ENCODE measurements around the gene ELOVL2. TPM values are rescaled to one million over a fixed set of nuclear protein-coding genes. Genes with fewer than 3 reads are reported as not detected.

The ELOVL2 gene
- total and polyA plus RNA-seq, 2 donors (not counting 1 experiment from before 2014, with no cell fraction given): not detected

DNA sequence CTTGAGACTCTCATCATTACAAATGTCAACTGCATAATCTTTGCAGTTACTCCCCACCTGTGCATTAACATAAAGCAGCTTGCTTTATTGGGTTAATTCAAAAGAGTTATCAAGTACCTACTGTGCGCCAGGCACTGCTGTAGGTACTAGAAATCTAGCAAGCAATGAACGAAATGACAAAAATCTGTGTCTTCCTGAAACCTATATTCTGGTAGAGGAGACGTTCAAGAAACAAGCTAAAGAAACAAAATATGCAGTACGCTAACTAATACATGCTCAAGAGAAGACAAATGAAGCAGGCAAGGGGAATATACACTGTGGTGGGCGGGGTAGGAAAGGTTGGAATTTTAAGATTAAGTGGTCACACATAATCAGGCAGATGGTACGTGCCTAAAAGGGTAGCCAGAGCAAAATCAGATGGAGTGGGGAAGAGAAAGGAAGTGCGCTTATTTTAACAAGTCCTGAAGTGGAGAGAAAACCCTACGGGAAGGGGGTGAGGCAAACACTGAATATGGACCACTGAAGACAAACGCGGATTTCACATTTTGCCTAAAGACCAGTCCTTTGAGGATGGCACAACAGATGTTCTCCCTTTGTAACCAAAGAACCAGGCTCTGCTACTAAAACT lies 1.2 kb downstream of the ELOVL2 start:
- ATAC-seq (ENCODE audit: low read depth): no peak
- peak overlapping the region; percentile 66 for H3K9ac ChIP-seq (ENCODE audit: low read length)
- TF ChIP-seq EZH2 (IDR thresholded peaks at IDR 0.05; ENCODE audit: borderline replicate concordance, insufficient read depth, low read depth, low read length, poor library complexity, severe bottlenecking): no peak
- TF ChIP-seq, protein P1, sequence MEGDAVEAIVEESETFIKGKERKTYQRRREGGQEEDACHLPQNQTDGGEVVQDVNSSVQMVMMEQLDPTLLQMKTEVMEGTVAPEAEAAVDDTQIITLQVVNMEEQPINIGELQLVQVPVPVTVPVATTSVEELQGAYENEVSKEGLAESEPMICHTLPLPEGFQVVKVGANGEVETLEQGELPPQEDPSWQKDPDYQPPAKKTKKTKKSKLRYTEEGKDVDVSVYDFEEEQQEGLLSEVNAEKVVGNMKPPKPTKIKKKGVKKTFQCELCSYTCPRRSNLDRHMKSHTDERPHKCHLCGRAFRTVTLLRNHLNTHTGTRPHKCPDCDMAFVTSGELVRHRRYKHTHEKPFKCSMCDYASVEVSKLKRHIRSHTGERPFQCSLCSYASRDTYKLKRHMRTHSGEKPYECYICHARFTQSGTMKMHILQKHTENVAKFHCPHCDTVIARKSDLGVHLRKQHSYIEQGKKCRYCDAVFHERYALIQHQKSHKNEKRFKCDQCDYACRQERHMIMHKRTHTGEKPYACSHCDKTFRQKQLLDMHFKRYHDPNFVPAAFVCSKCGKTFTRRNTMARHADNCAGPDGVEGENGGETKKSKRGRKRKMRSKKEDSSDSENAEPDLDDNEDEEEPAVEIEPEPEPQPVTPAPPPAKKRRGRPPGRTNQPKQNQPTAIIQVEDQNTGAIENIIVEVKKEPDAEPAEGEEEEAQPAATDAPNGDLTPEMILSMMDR (IDR thresholded peaks at IDR 0.05): no peak
- peaks cover 14% of the 10 kb centered on the region for H3K4me1 Mint-ChIP-seq
- peaks cover 0 to 40% (median 33%) of the 10 kb centered on the region in 4 experiments for H3K27me3 ChIP-seq (replicated peaks in 1 of 4; ENCODE audit: control extremely low read depth in 1 of 4, control insufficient read depth in 3 of 4, insufficient read depth in 4 of 4, low read length in 3 of 4)
- peak overlapping the region; percentile 33 for H3K27ac Mint-ChIP-seq
- no peaks in the 10 kb centered on the region for H3K36me3 ChIP-seq (replicated peaks in 1 of 2; ENCODE audit: control extremely low read depth in 1 of 2, control insufficient read depth in 1 of 2, extremely low read depth in 1 of 2, insufficient read depth in 2 of 2, low read length in 1 of 2)
- DNase-seq: no peak
- ChIA-PET POLR2A (no interaction called here), CTCF (interaction anchor here (1.2 kb wide), 1 partner anchor 26 kb away, joined by 3 read pairs; no protein-coding TSS in a partner anchor)
- H3K4me2 ChIP-seq (replicated peaks; ENCODE audit: low read depth, low read length, poor library complexity, severe bottlenecking): peak overlapping the region; percentile 96
- peak overlapping the region; percentile 79 for H3K4me3 Mint-ChIP-seq
- H3K27me3 Mint-ChIP-seq: peaks cover 54% of the 10 kb centered on the region
- H4K20me1 ChIP-seq (ENCODE audit: control insufficient read depth, insufficient read depth, low read length, poor library complexity, severe bottlenecking): no peaks in the 10 kb centered on the region
- peak overlapping the region; percentile 67 for H2AFZ ChIP-seq (ENCODE audit: insufficient read depth, low read depth, low read length, poor library complexity, severe bottlenecking)
- WGBS (ENCODE audit: insufficient coverage): 36% methylated on average over 7 of the region's 10 CpGs
- H3K9me3 Mint-ChIP-seq (ENCODE audit: insufficient read depth): no peaks in the 10 kb centered on the region
- H3K9me3 ChIP-seq (ENCODE audit: control extremely low read depth in 1 of 3, control insufficient read depth in 2 of 3, insufficient read depth in 1 of 3, low read length in 2 of 3): peaks cover 0 to 13% (median 0%) of the 10 kb centered on the region in 3 donors
- H3K4me1 ChIP-seq (ENCODE audit: control insufficient read depth in 2 of 2, insufficient read depth in 2 of 2, low read length in 2 of 2): peaks cover 13% of the 10 kb centered on the region in 2 donors
- H3K4me3 ChIP-seq (ENCODE audit: control extremely low read depth in 1 of 5, extremely low read depth in 1 of 5, insufficient read depth in 1 of 5, low read depth in 2 of 5, low read length in 4 of 5): peak overlapping the region in 1 of 5 experiments; percentile 58
- H3K79me2 ChIP-seq (ENCODE audit: control insufficient read depth, insufficient read depth, low read length): no peaks in the 10 kb centered on the region
- H3K27ac ChIP-seq (ENCODE audit: low read length in 2 of 2): no peak overlapping the region
- intact Hi-C loops (cut with micrococcal nuclease): loop anchor here (5.0 kb wide), 1 partner anchor 206 kb away; the partner anchor contains the start of gene MAK

Data from B cell (primary cell).